Right cardiac atrium (tissue), 5 donors: ENCODE data around the gene UTS2. TPM values are rescaled to one million over a fixed set of nuclear protein-coding genes. Genes with fewer than 3 reads are reported as not detected.

Experiments
- ATAC-seq, 2 donors: fragments of 200-7000 bp; cut with Tn5 transposase; one replicate each; pipeline versions ENCODE4 v1.8.0 to v1.9.1; 2020; ENCODE audit warnings: moderate library complexity in 2 of 2, mild to moderate bottlenecking in 1 of 2
- DNase-seq, 3 donors: peaks; one replicate each; pipeline ENCODE4 v3.0.0-alpha.2; 2020
- H3K27ac ChIP-seq: one replicate; pipeline ENCODE4 v1.5.1; 2013; ENCODE audit warnings: mild to moderate bottlenecking, low read length, control low read depth, moderate library complexity
- H3K27me3 ChIP-seq: one replicate; pipeline ENCODE4 v1.6.1; 2013; ENCODE audit not compliant: control insufficient read depth, insufficient read depth
- H3K4me1 ChIP-seq: one replicate; pipeline ENCODE4 v1.6.1; 2013; ENCODE audit warnings: low read length; ENCODE audit not compliant: control insufficient read depth, insufficient read depth
- H3K4me3 ChIP-seq: one replicate; pipeline ENCODE4 v1.5.1; 2013; ENCODE audit warnings: low read length, control low read depth
- H3K9me3 ChIP-seq: one replicate; pipeline ENCODE4 v1.6.1; 2013; ENCODE audit warnings: low read length; ENCODE audit not compliant: control insufficient read depth
- WGBS: extraction: QIAGEN DNeasy Blood & Tissue Kit; methylation state at CpG from one replicate; pipeline ENCODE4 v1.1.7; 2013; 5-methylcytosine and 5-hydroxymethylcytosine counted together
- intact Hi-C, 4 donors: fragments of 100-400 bp; cut with DNase I; formaldehyde crosslinking; loops; one replicate each; pipeline versions ENCODE4 v1.11.0 to v1.14.0; 2022 to 2023
- polyA plus RNA-seq: library from polyadenylated mRNA; stranded (reverse); fragments of 200-250 nt; gene quantifications from one replicate; pipeline ENCODE4 v1.2.3, GENCODE V29; 2013
- total RNA-seq, 4 donors: library from RNA; stranded (reverse); fragmentation: NEBNext Ultra II Directional; extraction: Animal tissue kit (Norgen Biotek cat#: 25700); gene quantifications; one replicate each; pipeline ENCODE4 v1.2.1, GENCODE V29; 2021
- donor health status: healthy with polysubstance abuse.
- donor health status: DM: no; HTN: yes; CAD: no.
- donor health status: DM: no; HTN: no; CAD: no.
- donor health status: DM: no; HTN: yes; CAD: no; lungs with severe emphysema.
- donor health status: DM: yes; HTN: yes; CAD: no.

Gene UTS2
- total and polyA plus RNA-seq, 5 donors = 0.05 TPM; not detected in 4

- DNase-seq (no peak), ATAC-seq (no peak)
- Histone ChIP-seq H3K4me1 (no peaks in the 10 kb centered on the region), H3K27ac (no peak overlapping the region), H3K4me3 (no peak overlapping the region), H3K27me3 (no peaks in the 10 kb centered on the region), H3K9me3 (no peaks in the 10 kb centered on the region)
- 93% methylated on average over 1 of the region's 1 CpG for WGBS
- intact Hi-C loops = no loop called here
Measured at GRCh38 chr1:7884757-7885156, 31.9 kb upstream of the UTS2 start.

- Histone ChIP-seq H3K9me3 (no peaks in the 10 kb centered on the region), H3K4me3 (no peak overlapping the region), H3K4me1 (no peaks in the 10 kb centered on the region), H3K27me3 (no peaks in the 10 kb centered on the region), H3K27ac (no peak overlapping the region)
- DNase-seq (no peak), ATAC-seq (no peak)
- intact Hi-C loops = no loop called here
- WGBS = 79% methylated on average over 3 of the region's 3 CpGs
Measured at GRCh38 chr1:7879228-7879627, 26.4 kb upstream of the UTS2 start.

- Histone ChIP-seq H3K27ac (no peak overlapping the region), H3K9me3 (no peaks in the 10 kb centered on the region), H3K27me3 (no peaks in the 10 kb centered on the region), H3K4me3 (no peak overlapping the region), H3K4me1 (no peaks in the 10 kb centered on the region)
- intact Hi-C loops = no loop called here
- DNase-seq = no peak
- ATAC-seq = no peak
- WGBS = 51% methylated on average over 1 of the region's 1 CpG
Measured at GRCh38 chr1:7878027-7878426, 25.2 kb upstream of the UTS2 start.

- DNase-seq = no peak
- Histone ChIP-seq H3K4me1 (no peaks in the 10 kb centered on the region), H3K27me3 (no peaks in the 10 kb centered on the region), H3K9me3 (no peaks in the 10 kb centered on the region), H3K4me3 (no peak overlapping the region), H3K27ac (no peak overlapping the region)
- WGBS = 81% methylated on average over 11 of the region's 11 CpGs
- intact Hi-C loops = no loop called here
- ATAC-seq = no peak
Measured at GRCh38 chr1:7873801-7874795, 21.2 kb upstream of the UTS2 start.

GRCh38 chr1:7871136-7871535, 18.3 kb upstream of the UTS2 start:
- 51% methylated on average over 6 of the region's 6 CpGs for WGBS

GRCh38 chr1:7869136-7869920, 16.5 kb upstream of the UTS2 start:
- Histone ChIP-seq H3K27ac (no peak overlapping the region), H3K4me3 (no peak overlapping the region), H3K4me1 (no peaks in the 10 kb centered on the region), H3K27me3 (no peaks in the 10 kb centered on the region), H3K9me3 (no peaks in the 10 kb centered on the region)
- DNase-seq = no peak
- intact Hi-C loops = no loop called here
- WGBS = 89% methylated on average over 16 of the region's 16 CpGs
- ATAC-seq = no peak

More at GRCh38 chr1:7871136-7871535, 18.3 kb upstream of the UTS2 start:
- Histone ChIP-seq H3K4me1 (no peaks in the 10 kb centered on the region), H3K4me3 (no peak overlapping the region), H3K27ac (no peak overlapping the region), H3K27me3 (no peaks in the 10 kb centered on the region), H3K9me3 (no peaks in the 10 kb centered on the region)
- intact Hi-C loops = no loop called here
- DNase-seq (no peak), ATAC-seq (no peak)

- no peak for DNase-seq
- no peak for ATAC-seq
- no peaks in the 10 kb centered on the region for H3K9me3 ChIP-seq
- 82% methylated on average over 10 of the region's 10 CpGs for WGBS
- intact Hi-C loops = no loop called here
- no peaks in the 10 kb centered on the region for H3K4me1 ChIP-seq
- no peak overlapping the region for H3K27ac ChIP-seq
- H3K4me3 ChIP-seq = no peak overlapping the region
- no peaks in the 10 kb centered on the region for H3K27me3 ChIP-seq
Measured at GRCh38 chr1:7868070-7868780, 15.4 kb upstream of the UTS2 start.

GRCh38 chr1:7865978-7866377, 13.1 kb upstream of the UTS2 start:
- H3K4me3 ChIP-seq = no peak overlapping the region
- no peaks in the 10 kb centered on the region for H3K27me3 ChIP-seq
- no peaks in the 10 kb centered on the region for H3K9me3 ChIP-seq
- ATAC-seq (no peak), DNase-seq (no peak)
- 86% methylated on average over 16 of the region's 16 CpGs for WGBS
- intact Hi-C loops = no loop called here
- no peak overlapping the region for H3K27ac ChIP-seq
- no peaks in the 10 kb centered on the region for H3K4me1 ChIP-seq

GRCh38 chr1:7863756-7864328, 11.0 kb upstream of the UTS2 start:
- intact Hi-C loops = no loop called here
- DNase-seq (no peak), ATAC-seq (no peak)
- H3K27me3 ChIP-seq = no peaks in the 10 kb centered on the region
- H3K9me3 ChIP-seq = no peaks in the 10 kb centered on the region
- no peaks in the 10 kb centered on the region for H3K4me1 ChIP-seq
- H3K27ac ChIP-seq = no peak overlapping the region
- WGBS = 71% methylated on average over 17 of the region's 17 CpGs
- no peak overlapping the region for H3K4me3 ChIP-seq

- 92% methylated on average over 17 of the region's 17 CpGs for WGBS
- H3K4me1 ChIP-seq = no peaks in the 10 kb centered on the region
- H3K4me3 ChIP-seq = no peak overlapping the region
- no peaks in the 10 kb centered on the region for H3K9me3 ChIP-seq
- H3K27me3 ChIP-seq = no peaks in the 10 kb centered on the region
- ATAC-seq = no peak
- no peak for DNase-seq
- no peak overlapping the region for H3K27ac ChIP-seq
- intact Hi-C loops = no loop called here
Measured at GRCh38 chr1:7862211-7863060, 9.6 kb upstream of the UTS2 start.
